MCF 10A (cell line): Measurements from ENCODE around the gene NUDCD3. TPM values are rescaled to one million over a fixed set of nuclear protein-coding genes. Genes with fewer than 3 reads are reported as not detected.
"Not testable (repeated sequence)": the region's sequence is repeated elsewhere in the genome, so short reads cannot be mapped to it uniquely, and the experiment has no call there.

Source experiments
- BruUV-seq: library from RNA; stranded (reverse); fragments of 400-500 nt; replicated peaks from 2 replicates; lab custom pipeline; 2021; lab: Mats Ljungman, UMichigan
- CTCF ChIA-PET: fragments of 300-600 bp; sonication (Branson Sonifier 250); formaldehyde crosslinking; extraction: SDS; loops from one replicate; lab custom pipeline; 2021; ENCODE audit warnings: antibody characterized with exemption, inconsistent platforms; lab: Yijun Ruan, JAX
- POLR2A ChIA-PET: fragments of 300-600, 350-650 bp; sonication (Branson Sonifier 250); formaldehyde crosslinking; extraction: SDS; loops from one replicate; lab custom pipeline; 2020; ENCODE audit warnings: antibody characterized with exemption, inconsistent platforms; lab: Yijun Ruan, JAX
- DNase-seq: peaks from one replicate; pipeline ENCODE4 v3.0.0-alpha.2; 2018; ENCODE audit not compliant: unreplicated experiment
- H3K27ac Mint-ChIP-seq: one replicate; pipeline ENCODE4 v1.8.0; 2022; ENCODE audit warnings: mild to moderate bottlenecking, low read depth, mixed read lengths; ENCODE audit not compliant: unreplicated experiment
- H3K27me3 Mint-ChIP-seq: one replicate; pipeline ENCODE4 v1.8.0; 2022; ENCODE audit warnings: mixed read lengths; ENCODE audit not compliant: insufficient read depth, unreplicated experiment
- H3K36me3 Mint-ChIP-seq: one replicate; pipeline ENCODE4 v1.8.0; 2022; ENCODE audit warnings: mild to moderate bottlenecking, moderate library complexity, mixed read lengths; ENCODE audit not compliant: insufficient read depth, unreplicated experiment
- H3K4me1 Mint-ChIP-seq: one replicate; pipeline ENCODE4 v1.8.0; 2022; ENCODE audit warnings: mixed read lengths; ENCODE audit not compliant: insufficient read depth, unreplicated experiment
- H3K4me3 Mint-ChIP-seq: one replicate; pipeline ENCODE4 v1.8.0; 2022; ENCODE audit warnings: mild to moderate bottlenecking, moderate library complexity, mixed read lengths; ENCODE audit not compliant: unreplicated experiment
- H3K9me3 Mint-ChIP-seq: one replicate; pipeline ENCODE4 v1.8.0; 2022; ENCODE audit warnings: mixed read lengths; ENCODE audit not compliant: unreplicated experiment
- CTCF ChIP-seq: fragments of 200-600 bp; IDR thresholded peaks from one replicate; pipeline ENCODE4 v1.8.0; 2022; ENCODE audit warnings: antibody characterized with exemption, mild to moderate bottlenecking; ENCODE audit not compliant: unreplicated experiment
- intact Hi-C: fragments of 100-400 bp; cut with micrococcal nuclease; formaldehyde crosslinking; loops from 2 replicates; pipeline ENCODE4 v1.14.1; 2022
- total RNA-seq: library from RNA; stranded (reverse); gene quantifications from 2 replicates; pipeline ENCODE4 v1.2.3, GENCODE V29; 2022

The NUDCD3 gene
- total RNA-seq, 1 experiment from 2014 or later = 85.5 TPM

DNA sequence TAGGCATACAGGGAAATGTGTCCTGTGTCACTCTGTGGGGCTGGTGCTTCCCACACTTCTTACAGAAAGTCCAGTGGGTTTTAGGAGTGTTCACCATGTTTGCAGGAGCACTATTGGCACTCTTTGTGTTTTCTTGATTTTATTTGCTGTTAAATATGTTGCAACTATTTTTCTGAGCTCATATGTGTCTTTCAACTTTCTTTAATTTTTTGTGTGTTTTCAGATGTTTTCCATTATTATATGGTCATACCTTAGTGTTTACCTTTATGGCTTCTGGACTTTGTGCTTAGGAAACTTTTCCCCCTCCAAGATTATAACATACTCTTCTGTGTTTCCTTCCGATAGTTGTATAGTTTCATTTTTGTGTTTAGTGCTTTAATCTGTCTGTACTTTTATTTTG, 20.8 kb upstream of the NUDCD3 start:
- no peak for DNase-seq
- H3K27ac Mint-ChIP-seq = no peak overlapping the region
- BruUV-seq = no TSS peak
- no peaks in the 10 kb centered on the region for H3K36me3 Mint-ChIP-seq
- CTCF ChIA-PET = interaction anchor here (0.6 kb wide), 1 partner anchor 84 kb away, joined by 3 read pairs; no protein-coding TSS in a partner anchor
- H3K9me3 Mint-ChIP-seq = peaks cover 7% of the 10 kb centered on the region
- no peaks in the 10 kb centered on the region for H3K4me1 Mint-ChIP-seq
- no peak overlapping the region for H3K4me3 Mint-ChIP-seq
- POLR2A ChIA-PET = no interaction called here
- TF ChIP-seq CTCF = no peak
- intact Hi-C loops = no loop called here
- no peaks in the 10 kb centered on the region for H3K27me3 Mint-ChIP-seq

DNA sequence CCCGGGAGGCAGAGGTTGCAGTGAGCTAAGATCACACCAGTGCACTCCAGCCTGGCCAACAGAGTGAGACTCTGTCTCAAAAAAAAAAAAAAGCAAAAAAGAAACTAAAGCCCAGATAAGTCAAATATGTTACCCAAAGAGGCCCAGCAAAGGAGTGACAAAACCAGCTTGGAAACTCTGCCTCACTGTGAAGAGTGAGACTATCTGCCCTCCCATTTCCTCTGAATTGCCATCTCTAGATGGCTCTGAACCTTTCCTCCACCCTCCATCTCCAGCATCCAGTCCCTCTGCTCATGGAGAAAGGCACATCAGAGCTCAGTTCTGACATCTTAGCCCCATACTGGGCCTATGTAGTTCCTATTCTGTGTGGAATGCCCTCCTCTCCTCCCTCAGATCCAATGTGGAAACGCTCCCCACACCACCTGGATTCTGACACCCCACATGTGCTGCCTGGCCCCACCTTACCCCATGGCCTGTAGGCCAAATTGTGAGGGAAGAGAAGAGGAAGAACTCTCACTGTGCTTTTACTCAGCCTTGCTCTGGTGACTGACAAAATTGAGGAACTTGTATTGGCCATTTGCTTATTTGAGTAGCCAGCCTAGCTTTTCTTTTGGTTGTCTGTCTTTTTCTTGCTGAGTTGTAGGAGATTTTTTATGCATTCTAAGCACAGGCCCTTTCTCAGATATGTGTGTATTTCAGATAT, 18.0 kb upstream of the NUDCD3 start:
- Mint-ChIP-seq H3K27me3 (no peaks in the 10 kb centered on the region), H3K36me3 (no peaks in the 10 kb centered on the region), H3K27ac (no peak overlapping the region), H3K4me1 (no peaks in the 10 kb centered on the region), H3K9me3 (peaks cover 7% of the 10 kb centered on the region), H3K4me3 (no peak overlapping the region)
- no peak for TF ChIP-seq CTCF
- ChIA-PET POLR2A (interaction anchor here (1.8 kb wide), 1 partner anchor 18 kb away, joined by 9 read pairs; the partner anchor contains the start of gene NUDCD3), CTCF (interaction anchor here (0.6 to 1.8 kb wide), 3 partner anchors 11 to 627 kb away, joined by 3 to 6 read pairs (median 3); no protein-coding TSS in a partner anchor)
- DNase-seq = no peak
- intact Hi-C loops = no loop called here
- no TSS peak for BruUV-seq

GRCh38 chr7:44506592-44507288, 16.3 kb upstream of the NUDCD3 start:
- DNase-seq, H3K4me1 Mint-ChIP-seq, H3K27ac Mint-ChIP-seq, BruUV-seq, H3K36me3 Mint-ChIP-seq, intact Hi-C loops, H3K27me3 Mint-ChIP-seq, H3K4me3 Mint-ChIP-seq, H3K9me3 Mint-ChIP-seq, CTCF ChIA-PET: not testable (repeated sequence)
- POLR2A ChIA-PET = interaction anchor here (0.7 to 1.5 kb wide), 2 partner anchors 16 to 64 kb away, joined by 3 to 4 read pairs; partner anchors contain the start of gene NUDCD3

DNA sequence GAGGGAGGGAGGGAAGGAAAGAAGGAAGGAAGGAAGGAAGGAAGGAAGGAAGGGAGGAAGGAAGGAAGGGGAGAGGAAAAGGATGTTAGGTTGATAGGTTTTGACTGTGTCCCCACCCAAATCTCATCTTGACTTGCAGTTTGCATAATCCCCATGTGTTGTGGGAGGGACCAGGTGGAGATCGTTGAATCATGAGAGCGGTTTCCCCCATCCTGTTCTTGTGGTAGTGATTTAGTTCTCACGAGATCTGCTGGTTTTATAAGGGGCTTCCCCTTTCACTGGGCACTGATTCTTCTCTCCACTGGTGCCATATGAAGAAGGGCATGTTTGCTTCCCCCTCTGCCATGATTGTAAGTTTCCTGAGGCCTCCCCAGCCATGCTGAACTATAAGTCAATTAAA, 15.1 kb upstream of the NUDCD3 start:
- no TSS peak for BruUV-seq
- CTCF ChIA-PET = no interaction called here
- no peaks in the 10 kb centered on the region for H3K27me3 Mint-ChIP-seq
- H3K4me1 Mint-ChIP-seq = no peaks in the 10 kb centered on the region
- H3K9me3 Mint-ChIP-seq = peaks cover 7% of the 10 kb centered on the region
- H3K36me3 Mint-ChIP-seq = peaks cover 6% of the 10 kb centered on the region
- no peak for DNase-seq
- intact Hi-C loops = no loop called here
- no peak overlapping the region for H3K4me3 Mint-ChIP-seq
- no peak overlapping the region for H3K27ac Mint-ChIP-seq
- TF ChIP-seq CTCF = no peak
- POLR2A ChIA-PET = interaction anchor here (1.5 kb wide), 1 partner anchor 14 kb away, joined by 4 read pairs; the partner anchor contains the start of gene NUDCD3
